Neural cell (in vitro differentiated cells): ENCODE data around the gene NFIX. TPM values are rescaled to one million over a fixed set of nuclear protein-coding genes. Genes with fewer than 3 reads are reported as not detected.

Source experiments
- H2AFZ ChIP-seq: fragments of 200-600, 300-800 bp; sonication (generic), shearing (Covaris generic); 2 replicates; pipeline ENCODE4 v1.6.0; 2014; ENCODE audit warnings: low read depth, mild to moderate bottlenecking, antibody characterized with exemption, low read length, moderate library complexity
- H3F3A ChIP-seq: fragments of 200-600 bp; shearing (Covaris generic); 2 replicates; pipeline ENCODE4 v1.6.1; 2016; ENCODE audit warnings: mild to moderate bottlenecking, moderate library complexity, mixed read lengths, antibody characterized with exemption, low read length; ENCODE audit not compliant: insufficient read depth, poor library complexity, severe bottlenecking
- H3K27ac ChIP-seq: fragments of 200-600, 300-800 bp; sonication (generic), shearing (Covaris generic); 2 replicates; pipeline ENCODE4 v1.5.1; 2014; ENCODE audit warnings: mild to moderate bottlenecking, low read length, moderate library complexity
- H3K27me3 ChIP-seq: fragments of 300-800, 200-600 bp; sonication (generic), shearing (Covaris generic); 2 replicates; pipeline ENCODE4 v1.6.0; 2014; ENCODE audit warnings: mild to moderate bottlenecking, low read depth, low read length, moderate library complexity; ENCODE audit not compliant: insufficient read depth
- H3K36me3 ChIP-seq: fragments of 300-800, 200-600 bp; sonication (generic), shearing (Covaris generic); 2 replicates; pipeline ENCODE4 v1.5.1; 2014; ENCODE audit warnings: mild to moderate bottlenecking, antibody characterized with exemption, low read length, moderate library complexity; ENCODE audit not compliant: insufficient read depth
- H3K4me2 ChIP-seq: fragments of 300-800, 200-600 bp; sonication (generic), shearing (Covaris generic); 2 replicates; pipeline ENCODE4 v1.6.0; 2014; ENCODE audit warnings: mild to moderate bottlenecking, low read length
- H3K4me3 ChIP-seq: fragments of 300-800, 200-600 bp; sonication (generic), shearing (Covaris generic); 2 replicates; pipeline ENCODE4 v1.5.1; 2014; ENCODE audit warnings: mild to moderate bottlenecking, low read length, moderate library complexity
- H3K79me2 ChIP-seq: fragments of 200-600 bp; shearing (Covaris generic); replicated peaks from 2 replicates; pipeline ENCODE4 v1.6.0; 2014; ENCODE audit warnings: mild to moderate bottlenecking, low read length, moderate library complexity; ENCODE audit not compliant: insufficient read depth
- H3K9ac ChIP-seq: fragments of 300-800, 200-600 bp; sonication (generic), shearing (Covaris generic); 2 replicates; pipeline ENCODE4 v1.6.1; 2016; ENCODE audit warnings: mild to moderate bottlenecking, low read length, mixed read lengths
- H3K9me2 ChIP-seq: fragments of 200-600 bp; shearing (Covaris generic); 2 replicates; pipeline ENCODE4 v1.6.1; 2016; ENCODE audit warnings: mild to moderate bottlenecking, low read length, mixed read lengths; ENCODE audit not compliant: insufficient read depth
- H3K9me3 ChIP-seq: fragments of 200-600, 300-800 bp; sonication (generic), shearing (Covaris generic); 2 replicates; pipeline ENCODE4 v1.6.1; 2016; ENCODE audit warnings: mild to moderate bottlenecking, mixed run types, low read length, moderate library complexity, mixed read lengths
- H4K20me1 ChIP-seq: fragments of 200-600 bp; shearing (Covaris generic); 2 replicates; pipeline ENCODE4 v1.6.1; 2016; ENCODE audit warnings: mild to moderate bottlenecking, mixed run types; ENCODE audit not compliant: insufficient read depth
- EP300 ChIP-seq: fragments of 450-650 bp; conservative IDR thresholded peaks from 2 replicates; pipeline ENCODE4 v1.6.1; 2014; ENCODE audit warnings: antibody characterized with exemption, mild to moderate bottlenecking, moderate library complexity; ENCODE audit not compliant: poor library complexity, severe bottlenecking
- EZH2 ChIP-seq: fragments of 200-600, 300-800 bp; shearing (Covaris generic), sonication (generic); IDR thresholded peaks from 2 replicates; pipeline ENCODE4 v1.6.1; 2014; ENCODE audit warnings: antibody characterized with exemption, low read length, borderline replicate concordance, mild to moderate bottlenecking; ENCODE audit not compliant: insufficient read depth, poor library complexity, severe bottlenecking
- MXI1 ChIP-seq: fragments of 450-650 bp; conservative IDR thresholded peaks from 2 replicates; pipeline ENCODE4 v1.6.1; 2014; ENCODE audit warnings: antibody characterized with exemption, mild to moderate bottlenecking; ENCODE audit not compliant: poor library complexity, severe bottlenecking
- POLR2AphosphoS5 ChIP-seq: IDR thresholded peaks from 2 replicates; pipeline ENCODE4 v1.6.1; 2012
- RAD21 ChIP-seq: fragments of 450-650 bp; conservative IDR thresholded peaks from 2 replicates; pipeline ENCODE4 v1.6.1; 2014; ENCODE audit warnings: antibody characterized with exemption, mild to moderate bottlenecking, moderate library complexity
- SMC3 ChIP-seq: fragments of 450-650 bp; conservative IDR thresholded peaks from 2 replicates; pipeline ENCODE4 v1.6.1; 2014; ENCODE audit warnings: antibody characterized with exemption, mild to moderate bottlenecking, moderate library complexity; ENCODE audit not compliant: poor library complexity
- TAF1 ChIP-seq: IDR thresholded peaks from 2 replicates; pipeline ENCODE4 v1.6.1; 2012; ENCODE audit warnings: low read depth
- polyA plus RNA-seq: library from polyadenylated mRNA; depleted of rRNA; stranded (reverse); fragments of >200 nt; gene quantifications from 2 replicates; pipeline ENCODE4 v1.2.3, GENCODE V29; 2014
- TF ChIP-seq, protein P1 (sequence below): fragments of 450-650 bp; IDR thresholded peaks from 2 replicates; pipeline ENCODE4 v1.5.1; 2014; ENCODE audit warnings: antibody characterized with exemption, mild to moderate bottlenecking, moderate library complexity; ENCODE audit not compliant: poor library complexity, severe bottlenecking
- TF ChIP-seq, protein P2 (sequence below): IDR thresholded peaks from 2 replicates; pipeline ENCODE4 v1.6.1; 2012; ENCODE audit warnings: borderline replicate concordance

Gene NFIX
- polyA plus RNA-seq, 1 donor from 2014 or later, result not detected

DNA sequence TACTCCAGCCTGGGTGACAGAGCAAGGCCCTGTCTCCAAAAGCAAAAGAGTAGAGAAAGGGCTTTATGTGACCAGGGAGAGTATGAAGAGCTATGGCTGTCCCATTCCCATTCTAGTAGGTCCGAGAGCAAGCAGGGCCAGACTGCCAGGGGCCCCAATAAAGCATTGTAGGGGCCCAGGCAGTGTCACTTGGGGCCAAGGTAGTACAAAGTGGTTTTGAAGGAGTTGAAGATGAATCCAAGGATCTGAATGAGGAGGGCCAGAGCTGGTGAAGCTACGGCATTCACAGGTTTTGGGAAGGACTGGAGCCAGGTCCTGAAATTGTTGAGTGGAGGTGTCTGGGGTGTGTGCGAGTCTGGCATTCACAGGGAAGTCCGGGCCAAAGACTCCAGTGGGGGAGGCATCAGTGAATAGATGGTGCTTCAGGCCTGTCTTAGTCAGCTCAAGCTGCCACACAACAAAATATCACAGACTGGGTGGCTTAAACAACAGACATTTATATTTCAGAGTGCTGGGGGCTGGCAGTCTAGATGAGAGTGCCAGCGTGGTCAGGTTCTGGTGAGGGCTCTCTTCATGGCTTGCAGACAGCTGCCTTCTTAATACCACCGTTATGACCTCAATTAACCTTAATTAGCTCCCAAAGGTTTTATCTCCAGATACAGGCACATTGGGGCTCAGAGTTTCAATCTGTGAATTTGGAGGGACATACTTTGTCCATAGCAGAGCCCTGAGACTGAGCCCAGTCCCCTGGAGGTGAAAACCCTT lies 132.7 kb downstream of the NFIX start:
- Histone ChIP-seq H2AFZ (no peak overlapping the region), H4K20me1 (no peaks in the 10 kb centered on the region), H3K9me2 (no peaks in the 10 kb centered on the region), H3K27ac (no peak overlapping the region), H3K9me3 (no peaks in the 10 kb centered on the region), H3K36me3 (no peaks in the 10 kb centered on the region), H3F3A (no peaks in the 10 kb centered on the region), H3K4me2 (no peak overlapping the region), H3K9ac (no peak overlapping the region), H3K79me2 (peaks cover 16% of the 10 kb centered on the region), H3K4me3 (no peak overlapping the region), H3K27me3 (no peaks in the 10 kb centered on the region)
- TF ChIP-seq MXI1 (no peak), SMC3 (no peak), EZH2 (no peak), POLR2AphosphoS5 (no peak), RAD21 (no peak), TAF1 (no peak), EP300 (no peak)
- TF ChIP-seq, protein P1, sequence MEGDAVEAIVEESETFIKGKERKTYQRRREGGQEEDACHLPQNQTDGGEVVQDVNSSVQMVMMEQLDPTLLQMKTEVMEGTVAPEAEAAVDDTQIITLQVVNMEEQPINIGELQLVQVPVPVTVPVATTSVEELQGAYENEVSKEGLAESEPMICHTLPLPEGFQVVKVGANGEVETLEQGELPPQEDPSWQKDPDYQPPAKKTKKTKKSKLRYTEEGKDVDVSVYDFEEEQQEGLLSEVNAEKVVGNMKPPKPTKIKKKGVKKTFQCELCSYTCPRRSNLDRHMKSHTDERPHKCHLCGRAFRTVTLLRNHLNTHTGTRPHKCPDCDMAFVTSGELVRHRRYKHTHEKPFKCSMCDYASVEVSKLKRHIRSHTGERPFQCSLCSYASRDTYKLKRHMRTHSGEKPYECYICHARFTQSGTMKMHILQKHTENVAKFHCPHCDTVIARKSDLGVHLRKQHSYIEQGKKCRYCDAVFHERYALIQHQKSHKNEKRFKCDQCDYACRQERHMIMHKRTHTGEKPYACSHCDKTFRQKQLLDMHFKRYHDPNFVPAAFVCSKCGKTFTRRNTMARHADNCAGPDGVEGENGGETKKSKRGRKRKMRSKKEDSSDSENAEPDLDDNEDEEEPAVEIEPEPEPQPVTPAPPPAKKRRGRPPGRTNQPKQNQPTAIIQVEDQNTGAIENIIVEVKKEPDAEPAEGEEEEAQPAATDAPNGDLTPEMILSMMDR, result no peak
- TF ChIP-seq, protein P2, sequence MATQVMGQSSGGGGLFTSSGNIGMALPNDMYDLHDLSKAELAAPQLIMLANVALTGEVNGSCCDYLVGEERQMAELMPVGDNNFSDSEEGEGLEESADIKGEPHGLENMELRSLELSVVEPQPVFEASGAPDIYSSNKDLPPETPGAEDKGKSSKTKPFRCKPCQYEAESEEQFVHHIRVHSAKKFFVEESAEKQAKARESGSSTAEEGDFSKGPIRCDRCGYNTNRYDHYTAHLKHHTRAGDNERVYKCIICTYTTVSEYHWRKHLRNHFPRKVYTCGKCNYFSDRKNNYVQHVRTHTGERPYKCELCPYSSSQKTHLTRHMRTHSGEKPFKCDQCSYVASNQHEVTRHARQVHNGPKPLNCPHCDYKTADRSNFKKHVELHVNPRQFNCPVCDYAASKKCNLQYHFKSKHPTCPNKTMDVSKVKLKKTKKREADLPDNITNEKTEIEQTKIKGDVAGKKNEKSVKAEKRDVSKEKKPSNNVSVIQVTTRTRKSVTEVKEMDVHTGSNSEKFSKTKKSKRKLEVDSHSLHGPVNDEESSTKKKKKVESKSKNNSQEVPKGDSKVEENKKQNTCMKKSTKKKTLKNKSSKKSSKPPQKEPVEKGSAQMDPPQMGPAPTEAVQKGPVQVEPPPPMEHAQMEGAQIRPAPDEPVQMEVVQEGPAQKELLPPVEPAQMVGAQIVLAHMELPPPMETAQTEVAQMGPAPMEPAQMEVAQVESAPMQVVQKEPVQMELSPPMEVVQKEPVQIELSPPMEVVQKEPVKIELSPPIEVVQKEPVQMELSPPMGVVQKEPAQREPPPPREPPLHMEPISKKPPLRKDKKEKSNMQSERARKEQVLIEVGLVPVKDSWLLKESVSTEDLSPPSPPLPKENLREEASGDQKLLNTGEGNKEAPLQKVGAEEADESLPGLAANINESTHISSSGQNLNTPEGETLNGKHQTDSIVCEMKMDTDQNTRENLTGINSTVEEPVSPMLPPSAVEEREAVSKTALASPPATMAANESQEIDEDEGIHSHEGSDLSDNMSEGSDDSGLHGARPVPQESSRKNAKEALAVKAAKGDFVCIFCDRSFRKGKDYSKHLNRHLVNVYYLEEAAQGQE, result no peak

DNA sequence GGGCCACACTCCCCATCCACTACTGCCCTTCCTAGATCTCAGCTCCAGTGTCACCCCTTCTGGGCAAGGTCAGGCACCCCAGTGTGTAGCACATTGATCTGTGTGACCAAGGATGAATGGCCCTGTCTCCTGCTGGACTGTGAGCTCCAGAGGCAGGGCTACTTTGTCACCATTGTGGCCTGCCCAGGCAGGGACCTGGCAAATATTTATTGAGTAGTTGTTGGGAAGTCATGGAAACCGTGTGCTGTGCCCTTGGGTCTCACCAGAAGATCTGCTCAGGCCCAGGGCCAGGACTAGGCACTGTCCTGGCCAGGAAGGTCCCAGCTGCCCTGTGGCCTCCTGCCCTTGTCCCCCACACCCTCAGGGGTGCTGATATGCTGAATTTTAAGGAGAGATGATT lies 133.3 kb downstream of the NFIX start:
- TF ChIP-seq, protein P2, result no peak
- TF ChIP-seq EP300 (no peak), MXI1 (no peak), TAF1 (no peak), SMC3 (no peak), POLR2AphosphoS5 (no peak), RAD21 (no peak), EZH2 (no peak)
- TF ChIP-seq, protein P1, result no peak
- Histone ChIP-seq H3K4me3 (no peak overlapping the region), H3K9ac (no peak overlapping the region), H3K4me2 (no peak overlapping the region), H3K79me2 (peaks cover 15% of the 10 kb centered on the region), H3K9me3 (no peaks in the 10 kb centered on the region), H3F3A (no peaks in the 10 kb centered on the region), H3K36me3 (no peaks in the 10 kb centered on the region), H3K9me2 (no peaks in the 10 kb centered on the region), H3K27me3 (no peaks in the 10 kb centered on the region), H2AFZ (no peak overlapping the region), H4K20me1 (no peaks in the 10 kb centered on the region), H3K27ac (no peak overlapping the region)
